CD14-positive monocyte (primary cell): ENCODE results near the gene IGF2. TPM values are rescaled to one million over a fixed set of nuclear protein-coding genes. Genes with fewer than 3 reads are reported as not detected.

Source experiments
- DNase-seq, 3 donors: peaks; one replicate each; pipeline ENCODE4 v3.0.0-alpha.2; 2011 to 2022
- H2AFZ ChIP-seq: 2 replicates; pipeline ENCODE4 v1.6.0; 2012; ENCODE audit warnings: mild to moderate bottlenecking, low read depth, low read length, inconsistent platforms; ENCODE audit not compliant: insufficient read depth, poor library complexity, severe bottlenecking
- H3K27ac ChIP-seq, 2 donors: 1 replicate in 1 of 2; 2 replicates in 1 of 2; pipeline ENCODE4 v1.5.1; 2012 to 2013; ENCODE audit warnings: low read length in 2 of 2, control low read depth in 1 of 2, inconsistent platforms in 1 of 2, low read depth in 1 of 2, mild to moderate bottlenecking in 1 of 2
- H3K27me3 ChIP-seq, 2 donors: one replicate each; pipeline versions ENCODE4 v1.6.0 to v1.6.1; 2011 to 2013; ENCODE audit warnings: low read length in 2 of 2; ENCODE audit not compliant: control insufficient read depth in 2 of 2, insufficient read depth in 2 of 2
- H3K36me3 ChIP-seq, 2 donors: replicated peaks in 1 of 2; 1 replicate in 1 of 2; 2 replicates in 1 of 2; pipeline versions ENCODE4 v1.5.1 to v1.6.1; 2012 to 2013; ENCODE audit warnings: low read length in 2 of 2, control low read depth in 1 of 2, inconsistent platforms in 1 of 2, mild to moderate bottlenecking in 1 of 2; ENCODE audit not compliant: insufficient read depth in 2 of 2, control insufficient read depth in 1 of 2
- H3K4me1 ChIP-seq, 2 donors: 1 replicate in 1 of 2; 2 replicates in 1 of 2; pipeline versions ENCODE4 v1.5.1 to v1.6.1; 2012 to 2013; ENCODE audit warnings: low read length in 2 of 2, control low read depth in 1 of 2, inconsistent platforms in 1 of 2, mild to moderate bottlenecking in 1 of 2, moderate library complexity in 1 of 2; ENCODE audit not compliant: insufficient read depth in 2 of 2, control insufficient read depth in 1 of 2
- H3K4me2 ChIP-seq: replicated peaks from 2 replicates; pipeline ENCODE3; 2012; ENCODE audit warnings: low read length, moderate library complexity, mild to moderate bottlenecking; ENCODE audit not compliant: poor library complexity, severe bottlenecking; ENCODE audit errors: extremely low read depth
- H3K4me3 ChIP-seq, 3 experiments: fragments of 200-600 bp in 1 of 3; sonication (generic) in 1 of 3; replicated peaks in 1 of 3; 1 replicate in 2 of 3; 2 replicates in 1 of 3; pipeline ENCODE4 v1.5.1; 2011 to 2013; ENCODE audit warnings: low read length in 3 of 3, mild to moderate bottlenecking in 3 of 3, control low read depth in 2 of 3, low read depth in 2 of 3, inconsistent platforms in 1 of 3, moderate library complexity in 1 of 3
- H3K79me2 ChIP-seq: 2 replicates; pipeline ENCODE4 v1.6.0; 2012; ENCODE audit warnings: mild to moderate bottlenecking, control low read depth, inconsistent platforms, low read length, moderate library complexity; ENCODE audit not compliant: insufficient read depth
- H3K9ac ChIP-seq: 2 replicates; pipeline ENCODE4 v1.6.0; 2017; ENCODE audit warnings: low read length, mild to moderate bottlenecking; ENCODE audit not compliant: insufficient read depth, poor library complexity, severe bottlenecking
- H3K9me3 ChIP-seq, 2 donors: replicated peaks in 1 of 2; 1 replicate in 1 of 2; 2 replicates in 1 of 2; pipeline versions ENCODE4 v1.5.1 to v1.6.1; 2012 to 2013; ENCODE audit warnings: low read length in 2 of 2, control low read depth in 1 of 2; ENCODE audit not compliant: control insufficient read depth in 1 of 2, insufficient read depth in 1 of 2
- H4K20me1 ChIP-seq: 2 replicates; pipeline ENCODE4 v1.6.0; 2012; ENCODE audit warnings: mild to moderate bottlenecking, low read length, control low read depth, moderate library complexity; ENCODE audit not compliant: insufficient read depth
- H3K27ac Mint-ChIP-seq, 7 donors: one replicate each; pipeline ENCODE4 v1.8.0; 2020; ENCODE audit warnings: mild to moderate bottlenecking in 7 of 7, mixed read lengths in 7 of 7, moderate library complexity in 6 of 7, inconsistent platforms in 2 of 7
- H3K27me3 Mint-ChIP-seq, 3 donors: one replicate each; pipeline ENCODE4 v1.8.0; 2021 to 2022; ENCODE audit warnings: low read depth in 3 of 3, mild to moderate bottlenecking in 3 of 3, mixed read lengths in 3 of 3, moderate library complexity in 3 of 3, inconsistent platforms in 1 of 3
- H3K36me3 Mint-ChIP-seq, 2 donors: one replicate each; pipeline ENCODE4 v1.8.0; 2020; ENCODE audit warnings: mixed read lengths in 2 of 2, inconsistent platforms in 1 of 2, mild to moderate bottlenecking in 1 of 2
- H3K4me1 Mint-ChIP-seq: one replicate; pipeline ENCODE4 v1.8.0; 2020; ENCODE audit warnings: mild to moderate bottlenecking, mixed read lengths
- H3K4me3 Mint-ChIP-seq, 2 donors: one replicate each; pipeline ENCODE4 v1.8.0; 2020; ENCODE audit warnings: mild to moderate bottlenecking in 2 of 2, mixed read lengths in 2 of 2, moderate library complexity in 1 of 2
- H3K9me3 Mint-ChIP-seq, 7 donors: one replicate each; pipeline ENCODE4 v1.8.0; 2020 to 2022; ENCODE audit warnings: mixed read lengths in 7 of 7, mild to moderate bottlenecking in 6 of 7, moderate library complexity in 6 of 7, inconsistent platforms in 2 of 7
- CTCF ChIP-seq: fragments of 200-600 bp; IDR thresholded peaks from one replicate; pipeline ENCODE4 v1.8.0; 2022; ENCODE audit warnings: antibody characterized with exemption, mild to moderate bottlenecking
- WGBS: methylation state at CpG from one replicate; pipeline ENCODE4 v1.1.5; 2013; ENCODE audit warnings: missing lambda C conversion rate; ENCODE audit not compliant: insufficient coverage; 5-methylcytosine and 5-hydroxymethylcytosine counted together
- intact Hi-C, 2 donors: fragments of 100-400 bp; cut with micrococcal nuclease; formaldehyde crosslinking; loops; one replicate each; pipeline versions ENCODE4 v1.15.0 to v1.15.1; 2023
- polyA plus RNA-seq, 3 donors: library from polyadenylated mRNA; depleted of rRNA in 1 of 3; unstranded in 2 of 3; stranded (reverse) in 1 of 3; fragments of 300-500 nt in 2 of 3; fragments of >200 nt in 1 of 3; fragmentation: Illumina TruSeq in 2 of 3; gene quantifications; 1 replicate in 2 of 3; 2 replicates in 1 of 3; pipeline ENCODE4 v1.2.3, GENCODE V29; 2012 to 2021

Gene IGF2
- polyA plus RNA-seq, 3 donors: not detected

DNA sequence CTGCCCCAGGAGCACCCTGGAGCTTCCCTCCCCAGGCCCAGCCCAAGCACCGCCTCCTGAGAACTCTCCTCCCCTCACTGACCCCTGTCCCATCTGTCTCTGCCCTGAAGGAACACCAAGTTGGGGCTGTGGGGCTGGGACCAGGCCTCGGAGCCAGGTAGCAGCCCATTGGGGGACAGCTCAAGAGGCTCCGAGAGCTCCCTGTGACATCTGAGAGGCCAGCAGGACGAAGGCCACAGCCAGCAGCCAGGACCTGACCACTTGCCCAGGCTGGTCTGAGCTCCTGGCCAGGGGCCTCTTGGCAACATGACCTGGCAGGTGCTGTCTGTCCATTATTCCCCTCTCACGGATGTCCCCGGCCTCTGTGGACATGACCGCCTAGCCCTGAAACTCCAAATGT is 33.7 kb downstream of the IGF2 start:
- no peak overlapping the region for H3K4me3 ChIP-seq
- H3K9ac ChIP-seq: no peak overlapping the region
- H3K36me3 ChIP-seq: no peaks in the 10 kb centered on the region
- intact Hi-C loops: no loop called here
- Mint-ChIP-seq H3K27ac (no peak overlapping the region), H3K4me3 (no peak overlapping the region), H3K27me3 (peaks cover 7 to 17% (median 12%) of the 10 kb centered on the region in 3 donors), H3K9me3 (peaks cover 0 to 7% (median 0%) of the 10 kb centered on the region in 7 donors), H3K4me1 (peaks cover 5% of the 10 kb centered on the region), H3K36me3 (no peaks in the 10 kb centered on the region)
- H3K27me3 ChIP-seq: peaks cover 0 to 4% of the 10 kb centered on the region in 2 donors
- TF ChIP-seq CTCF: no peak
- H3K79me2 ChIP-seq: no peaks in the 10 kb centered on the region
- no peak overlapping the region for H3K4me2 ChIP-seq
- H2AFZ ChIP-seq: no peak overlapping the region
- H3K4me1 ChIP-seq: no peaks in the 10 kb centered on the region
- no peak for DNase-seq
- no peak overlapping the region for H3K27ac ChIP-seq
- no peaks in the 10 kb centered on the region for H4K20me1 ChIP-seq
- no peaks in the 10 kb centered on the region for H3K9me3 ChIP-seq
- 96% methylated on average over 7 of the region's 7 CpGs for WGBS

DNA sequence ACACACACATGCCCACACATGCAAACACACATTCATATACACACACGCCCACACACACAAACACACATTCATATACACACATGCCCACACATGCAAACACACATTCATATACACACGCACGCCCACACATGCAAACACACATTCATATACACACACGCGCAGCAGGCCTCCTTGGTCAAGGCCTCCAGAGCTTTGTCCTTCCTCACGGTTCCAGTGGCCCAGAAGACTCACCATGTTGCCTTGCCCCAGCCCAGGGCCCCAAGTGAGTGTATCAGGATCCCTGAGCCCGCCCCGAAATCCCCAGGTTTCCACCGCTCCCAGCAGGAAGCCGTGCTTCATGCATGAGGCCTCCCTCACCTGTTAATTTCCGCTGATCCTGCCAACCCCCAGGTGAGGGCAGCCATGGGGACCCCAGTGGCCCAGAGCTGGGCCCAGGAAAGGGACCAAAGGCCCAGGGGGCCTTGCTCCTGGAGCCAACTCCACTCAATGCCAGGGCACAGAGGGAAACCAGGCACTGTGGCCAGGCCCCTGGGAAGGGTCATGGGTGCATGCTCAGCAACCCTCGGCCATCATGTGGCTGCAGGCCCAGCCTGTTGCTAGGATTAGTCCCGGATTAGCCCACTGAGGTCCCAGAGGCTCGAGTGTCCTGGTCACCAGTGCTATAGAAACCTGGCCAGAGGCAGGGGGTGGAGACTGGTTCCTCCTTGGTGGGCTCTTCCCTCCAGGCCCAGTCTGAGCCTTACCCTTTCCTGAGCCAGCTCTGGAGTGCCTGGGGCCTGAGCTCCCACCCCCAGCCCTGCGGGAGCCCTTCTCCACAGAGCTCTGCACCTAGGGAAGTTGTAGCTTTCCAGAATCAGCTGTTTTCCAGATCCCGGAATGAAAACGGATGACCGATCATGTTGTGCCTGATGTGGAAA is 34.4 kb downstream of the IGF2 start:
- intact Hi-C loops: no loop called here
- Histone ChIP-seq H3K4me2 (no peak overlapping the region), H3K27ac (no peak overlapping the region), H3K9me3 (no peaks in the 10 kb centered on the region), H3K27me3 (peaks cover 0 to 3% of the 10 kb centered on the region in 2 donors), H3K4me1 (no peaks in the 10 kb centered on the region), H3K9ac (no peak overlapping the region), H3K79me2 (no peaks in the 10 kb centered on the region), H2AFZ (no peak overlapping the region), H4K20me1 (no peaks in the 10 kb centered on the region), H3K36me3 (no peaks in the 10 kb centered on the region), H3K4me3 (no peak overlapping the region)
- no peak for TF ChIP-seq CTCF
- H3K9me3 Mint-ChIP-seq: peaks cover 0 to 4% (median 0%) of the 10 kb centered on the region in 7 donors
- 93% methylated on average over 12 of the region's 18 CpGs for WGBS
- H3K27me3 Mint-ChIP-seq: peaks cover 3 to 13% (median 9%) of the 10 kb centered on the region in 3 donors
- H3K36me3 Mint-ChIP-seq: no peaks in the 10 kb centered on the region
- H3K4me1 Mint-ChIP-seq: peaks cover 5% of the 10 kb centered on the region
- no peak overlapping the region for H3K4me3 Mint-ChIP-seq
- DNase-seq: no peak
- no peak overlapping the region for H3K27ac Mint-ChIP-seq
